ENCODE data around the gene LDLRAD4.

LDLRAD4 gene

DNA sequence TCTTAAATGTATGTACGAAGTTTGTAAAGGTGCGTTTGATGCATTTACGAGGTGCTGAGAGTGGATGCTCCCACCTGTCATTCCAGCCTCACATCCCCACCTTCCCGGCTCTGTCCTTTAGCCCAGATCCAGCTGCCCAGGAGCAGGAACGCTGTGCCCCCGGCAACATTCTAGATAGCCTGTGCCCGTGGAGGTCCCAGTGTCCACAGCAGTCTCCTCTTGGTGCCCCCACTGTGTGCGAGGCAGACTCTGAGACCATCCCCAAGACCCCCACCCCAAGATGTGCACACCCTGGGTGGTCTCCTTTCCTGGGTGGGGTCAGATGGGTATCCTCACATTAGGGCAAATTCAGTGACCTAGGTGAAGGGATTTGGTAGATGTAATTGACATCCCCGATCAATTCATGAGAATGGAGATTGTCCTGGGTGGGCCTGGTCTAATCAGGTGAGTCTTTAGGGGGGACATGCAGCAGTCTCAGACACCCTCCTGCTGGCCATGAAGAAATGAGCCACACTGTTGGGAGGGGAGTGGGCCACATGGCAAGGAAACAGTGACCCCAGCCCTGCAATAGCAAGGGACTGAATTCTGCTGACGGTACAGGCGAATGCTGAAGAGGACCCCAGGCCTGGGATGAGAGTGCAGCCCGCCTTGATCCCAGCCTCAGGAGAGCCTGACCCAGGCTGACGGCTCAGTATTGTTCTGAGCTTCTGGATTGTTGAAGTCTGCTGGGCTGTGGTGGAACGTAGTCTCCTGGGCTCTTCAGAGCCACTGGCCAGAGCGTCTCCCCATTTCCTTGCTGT is 304.5 kb downstream of the LDLRAD4 start:
- H3K9me3 ChIP-seq (replicated peaks in 1 of 11), result peaks cover under 1 to 11% (median 7%) of the 10 kb centered on the region in 11 experiments; a peak in 15 of 22 replicates
- H3K4me2 ChIP-seq, result no peak overlapping the region
- no peak overlapping the region for H3K9ac ChIP-seq
- no peak for TF ChIP-seq Cebpa-rat (IDR thresholded peaks at IDR 0.05)
- peaks cover 4 to 68% (median 41%) of the 10 kb centered on the region in 11 experiments; a peak in 19 of 22 replicates for H3K36me3 ChIP-seq
- peaks cover 0 to 16% (median 0%) of the 10 kb centered on the region in 11 experiments; a peak in 4 of 22 replicates for H4K20me1 ChIP-seq
- no peak overlapping the region for H3K4me3 ChIP-seq
- no peaks in the 10 kb centered on the region for H3K27me3 ChIP-seq
- H3K4me1 ChIP-seq, result peaks cover 14 to 46% (median 28%) of the 10 kb centered on the region in 10 experiments
- peak overlapping the region in 2 of 11 experiments; percentile 19 to 33; a peak in 1 of 22 replicates for H3K27ac ChIP-seq

DNA sequence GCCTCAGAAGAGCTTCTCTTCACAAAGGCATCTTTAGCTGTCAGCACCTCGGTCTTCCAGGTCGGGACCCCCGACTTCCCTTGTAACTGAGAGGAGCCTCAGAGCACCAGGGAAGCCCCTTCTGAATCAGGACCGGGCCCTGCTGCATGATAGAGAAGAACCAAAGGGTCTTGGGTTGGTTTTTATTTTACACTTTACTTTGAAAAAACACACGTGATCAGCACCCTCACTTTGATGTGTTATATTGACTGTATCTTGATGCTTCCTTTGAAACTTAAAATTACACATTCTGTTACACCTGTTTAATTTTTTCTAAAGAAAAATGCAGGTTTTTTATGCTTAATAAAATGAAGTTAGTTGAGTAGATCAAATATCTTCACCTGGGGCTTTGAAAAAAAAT is 305.5 kb downstream of the LDLRAD4 start:
- Histone ChIP-seq H3K36me3 (peaks cover 5 to 68% (median 37%) of the 10 kb centered on the region in 11 experiments; a peak in 16 of 22 replicates), H4K20me1 (peaks cover 0 to 16% (median 0%) of the 10 kb centered on the region in 11 experiments; a peak in 4 of 22 replicates), H3K4me2 (no peak overlapping the region), H3K27ac (0 out of 22 replicates have a peak overlapping the region, but pooled peaks of 3 of the 11 experiments have one; percentile 15 to 33 (median 19)), H3K9me3 (replicated peaks in 1 of 11) (0 out of 22 replicates have a peak, but pooled peaks cover 0 to under 1% (median 0%) of the 10 kb centered on the region in 11 experiments), H3K27me3 (no peaks in the 10 kb centered on the region), H3K9ac (no peak overlapping the region), H3K4me3 (no peak overlapping the region), H3K4me1 (peaks cover 14 to 50% (median 37%) of the 10 kb centered on the region in 10 experiments)
- no peak for TF ChIP-seq Cebpa-rat (IDR thresholded peaks at IDR 0.05)

DNA sequence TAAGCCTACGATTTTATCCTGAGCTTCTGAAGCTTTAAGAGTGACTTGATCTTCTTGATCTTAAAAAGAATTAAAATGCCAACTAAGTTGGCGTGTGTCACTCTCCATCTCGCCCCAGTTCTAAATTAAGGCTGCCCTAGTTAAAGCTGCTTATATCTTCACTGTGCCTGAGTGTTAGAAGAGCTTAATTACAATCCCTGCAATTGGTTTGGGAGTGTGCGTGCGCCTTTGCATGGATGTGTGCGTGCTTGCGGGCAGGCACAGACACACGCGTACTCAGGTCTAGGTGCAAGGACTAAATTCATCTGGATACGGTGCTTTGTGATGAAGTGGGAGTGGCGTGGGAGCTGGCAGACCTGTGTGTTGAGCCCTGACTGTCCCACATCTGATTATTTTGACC is 306.3 kb downstream of the LDLRAD4 start:
- TF ChIP-seq Cebpa-rat (IDR thresholded peaks at IDR 0.05), result no peak
- no peak overlapping the region for H3K9ac ChIP-seq
- peaks cover 5 to 64% (median 36%) of the 10 kb centered on the region in 11 experiments; a peak in 16 of 22 replicates for H3K36me3 ChIP-seq
- peaks cover 12 to 50% (median 37%) of the 10 kb centered on the region in 10 experiments for H3K4me1 ChIP-seq
- H3K9me3 ChIP-seq (replicated peaks in 1 of 11), result no peaks in the 10 kb centered on the region
- H3K4me2 ChIP-seq, result no peak overlapping the region
- H3K4me3 ChIP-seq, result no peak overlapping the region
- H4K20me1 ChIP-seq, result peaks cover 0 to 11% (median 0%) of the 10 kb centered on the region in 11 experiments; a peak in 4 of 22 replicates
- no peaks in the 10 kb centered on the region for H3K27me3 ChIP-seq
- H3K27ac ChIP-seq, result no peak overlapping the region

DNA sequence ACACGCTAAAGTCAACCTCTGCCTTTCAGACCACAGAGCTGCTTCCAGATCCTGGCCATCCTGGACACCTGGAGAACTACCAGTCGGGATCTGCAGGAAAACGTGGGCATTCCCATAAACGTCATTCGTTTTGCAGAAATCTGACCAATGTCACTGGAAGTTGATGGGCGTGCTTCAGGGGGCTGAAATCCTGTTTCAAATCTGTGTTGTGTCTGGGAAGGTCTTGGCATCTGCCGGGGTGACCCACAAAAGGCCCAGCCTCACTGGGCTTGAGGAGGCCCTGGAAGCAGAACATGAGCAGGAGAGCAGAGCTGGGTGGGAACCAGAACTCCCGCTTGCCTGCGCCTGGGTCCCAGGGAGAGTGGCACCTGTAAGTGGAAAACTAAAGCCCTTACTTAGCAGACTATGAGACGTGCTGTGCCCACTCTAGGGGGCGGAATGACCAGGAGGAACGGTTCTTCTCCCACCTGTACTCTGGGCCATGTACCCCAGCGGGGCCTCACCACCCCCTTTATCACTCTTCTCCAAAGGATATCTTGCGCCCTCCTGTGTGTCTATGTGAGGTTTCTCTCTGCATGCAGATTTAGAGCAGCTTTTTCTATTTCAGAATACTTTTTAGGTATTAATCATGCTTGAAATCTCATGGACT is 306.9 kb downstream of the LDLRAD4 start:
- no peak overlapping the region for H3K9ac ChIP-seq
- no peak overlapping the region for H3K4me3 ChIP-seq
- no peaks in the 10 kb centered on the region for H3K27me3 ChIP-seq
- H4K20me1 ChIP-seq, result peaks cover 0 to 8% (median 0%) of the 10 kb centered on the region in 11 experiments; a peak in 4 of 22 replicates
- no peak overlapping the region for H3K4me2 ChIP-seq
- H3K4me1 ChIP-seq, result peaks cover 12 to 50% (median 37%) of the 10 kb centered on the region in 10 experiments
- TF ChIP-seq Cebpa-rat (IDR thresholded peaks at IDR 0.05), result no peak
- H3K36me3 ChIP-seq, result peaks cover 5 to 64% (median 36%) of the 10 kb centered on the region in 11 experiments; a peak in 16 of 22 replicates
- H3K27ac ChIP-seq, result no peak overlapping the region
- H3K9me3 ChIP-seq (replicated peaks in 1 of 11), result no peaks in the 10 kb centered on the region

DNA sequence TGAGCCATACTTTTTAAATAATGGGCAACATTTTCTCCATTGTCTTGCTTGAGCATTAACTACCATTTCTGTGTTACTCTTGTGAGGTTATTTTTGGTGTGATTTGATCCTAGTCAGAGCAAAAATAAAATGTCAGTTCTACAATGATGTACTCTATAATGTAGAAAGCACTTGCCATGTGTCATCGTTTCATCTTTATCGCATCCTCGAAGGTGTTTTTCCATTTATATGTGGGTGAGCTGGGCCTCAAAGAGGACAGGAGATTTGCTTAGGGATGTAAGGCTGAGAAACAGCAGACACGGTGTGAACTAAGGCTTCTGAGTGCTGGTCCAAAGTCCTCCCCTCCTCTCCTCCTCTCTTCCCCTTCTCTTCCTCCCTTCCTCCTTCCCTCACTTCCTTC is 308.0 kb downstream of the LDLRAD4 start:
- peaks cover 0 to 8% (median 0%) of the 10 kb centered on the region in 11 experiments; a peak in 4 of 22 replicates for H4K20me1 ChIP-seq
- no peak for TF ChIP-seq Cebpa-rat (IDR thresholded peaks at IDR 0.05)

DNA sequence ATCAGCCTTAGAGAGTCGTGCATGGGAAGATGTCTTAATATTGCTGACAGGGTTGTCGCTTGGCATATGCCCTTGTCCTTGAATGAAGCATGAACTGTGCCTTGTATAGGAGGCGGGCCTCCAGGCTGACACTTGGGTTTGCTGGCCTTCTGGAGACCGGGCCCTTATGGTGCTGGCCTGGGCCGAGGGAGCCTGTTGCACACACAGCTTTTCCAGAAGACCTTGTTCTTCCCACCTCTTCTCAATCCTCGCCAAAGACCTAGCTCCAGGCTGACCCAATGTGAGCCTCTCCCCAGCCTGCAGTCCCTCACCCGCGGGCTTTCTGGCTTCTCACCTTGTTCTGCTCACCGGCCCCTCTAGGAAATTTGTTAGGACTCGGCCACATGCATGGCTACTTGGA is 308.7 kb downstream of the LDLRAD4 start:
- Histone ChIP-seq H3K36me3 (peaks cover 5 to 62% (median 36%) of the 10 kb centered on the region in 11 experiments; a peak in 16 of 22 replicates), H3K4me1 (peaks cover 12 to 52% (median 41%) of the 10 kb centered on the region in 10 experiments), H4K20me1 (peaks cover 0 to 12% (median 0%) of the 10 kb centered on the region in 11 experiments; a peak in 5 of 22 replicates), H3K4me3 (no peak overlapping the region), H3K27ac (peak overlapping the region in 3 of 11 experiments; percentile 6 to 46 (median 34); a peak in 3 of 22 replicates), H3K4me2 (peak overlapping the region in 3 of 11 experiments; percentile 2 to 84 (median 5); a peak in 2 of 22 replicates), H3K9me3 (replicated peaks in 1 of 11) (no peaks in the 10 kb centered on the region), H3K27me3 (no peaks in the 10 kb centered on the region), H3K9ac (no peak overlapping the region)
- no peak for TF ChIP-seq Cebpa-rat (IDR thresholded peaks at IDR 0.05)

More for the DNA sequence above, 308.0 kb downstream of the LDLRAD4 start:
- H3K36me3 ChIP-seq, result peaks cover 5 to 64% (median 36%) of the 10 kb centered on the region in 11 experiments; a peak in 16 of 22 replicates
- H3K9ac ChIP-seq, result no peak overlapping the region
- no peak overlapping the region for H3K4me2 ChIP-seq
- H3K27me3 ChIP-seq, result no peaks in the 10 kb centered on the region
- H3K9me3 ChIP-seq (replicated peaks in 1 of 11), result no peaks in the 10 kb centered on the region
- H3K4me1 ChIP-seq, result peaks cover 12 to 52% (median 41%) of the 10 kb centered on the region in 10 experiments
- no peak overlapping the region for H3K4me3 ChIP-seq
- H3K27ac ChIP-seq, result no peak overlapping the region

DNA sequence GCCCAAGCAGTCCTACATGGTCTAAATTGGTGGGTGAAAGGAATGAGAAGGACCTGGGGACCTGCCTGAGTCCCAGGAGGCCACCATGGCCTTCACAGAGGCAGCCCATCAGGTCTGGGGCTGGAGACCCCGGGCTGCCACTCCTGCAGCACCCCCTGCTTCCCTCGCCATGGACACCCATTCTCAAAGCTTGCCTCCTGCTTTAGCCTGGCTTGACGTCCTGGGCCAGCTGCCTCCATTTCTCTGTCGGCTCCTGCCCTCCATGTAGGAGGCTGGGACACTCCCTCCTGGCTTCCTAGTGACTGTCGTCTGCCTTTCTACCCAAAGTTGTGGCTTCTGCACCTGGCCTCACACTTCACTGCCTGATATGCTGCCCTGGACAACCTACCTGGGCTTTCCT is 309.2 kb downstream of the LDLRAD4 start:
- no peak overlapping the region for H3K4me3 ChIP-seq
- H3K27me3 ChIP-seq, result no peaks in the 10 kb centered on the region
- TF ChIP-seq Cebpa-rat (IDR thresholded peaks at IDR 0.05), result no peak
- H3K27ac ChIP-seq, result peak overlapping the region in 3 of 11 experiments; percentile 6 to 46 (median 34); a peak in 4 of 22 replicates
- peaks cover 5 to 57% (median 37%) of the 10 kb centered on the region in 11 experiments; a peak in 16 of 22 replicates for H3K36me3 ChIP-seq
- no peaks in the 10 kb centered on the region for H3K9me3 ChIP-seq (replicated peaks in 1 of 11)
- H3K4me1 ChIP-seq, result peaks cover 12 to 52% (median 41%) of the 10 kb centered on the region in 10 experiments
- peaks cover 0 to 12% (median 0%) of the 10 kb centered on the region in 11 experiments; a peak in 6 of 22 replicates for H4K20me1 ChIP-seq
- H3K4me2 ChIP-seq, result peak overlapping the region in 5 of 11 experiments; percentile 5 to 90 (median 80); a peak in 7 of 22 replicates
- H3K9ac ChIP-seq, result no peak overlapping the region

DNA sequence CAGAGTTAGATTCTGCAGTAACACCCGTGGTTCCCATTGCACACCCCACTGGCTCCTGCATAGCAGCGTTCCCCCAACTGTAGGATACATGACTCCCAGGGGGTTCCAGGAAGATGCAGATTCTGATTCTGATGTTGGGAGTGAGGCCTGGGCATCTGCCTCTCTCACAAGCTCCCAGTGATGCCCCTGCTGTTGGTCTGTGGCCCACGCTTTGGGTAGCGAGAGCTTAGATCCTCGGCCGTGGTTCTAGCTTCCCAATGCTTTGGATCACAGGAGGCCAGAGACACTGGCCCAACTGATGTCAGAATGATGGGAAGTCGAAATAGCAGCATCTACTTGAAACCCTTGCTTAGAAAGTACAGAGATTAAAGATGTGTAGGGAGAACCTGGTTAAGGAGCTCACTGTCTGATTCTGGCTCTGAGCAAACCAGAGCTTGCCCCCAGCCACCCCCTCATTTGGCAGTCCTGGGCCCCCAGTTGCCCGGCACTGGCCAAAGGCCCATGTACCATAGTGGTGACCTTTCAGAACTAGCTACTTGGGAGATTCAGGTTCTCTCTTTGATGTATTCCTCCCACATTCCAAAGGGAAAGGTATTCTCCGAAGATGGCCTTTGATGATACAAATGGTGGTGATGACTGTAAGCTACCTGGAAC is 310.3 kb downstream of the LDLRAD4 start:
- no peak overlapping the region for H3K4me3 ChIP-seq
- H4K20me1 ChIP-seq, result peaks cover 0 to 7% (median 0%) of the 10 kb centered on the region in 11 experiments; a peak in 5 of 22 replicates
- 0 out of 22 replicates have a peak overlapping the region, but pooled peaks of 1 of the 11 experiments have one; percentile 70 for H3K9ac ChIP-seq
- no peaks in the 10 kb centered on the region for H3K9me3 ChIP-seq (replicated peaks in 1 of 11)
- H3K27ac ChIP-seq, result peak overlapping the region in 7 of 11 experiments; percentile 70 to 89 (median 83); a peak in 12 of 22 replicates
- H3K27me3 ChIP-seq, result no peaks in the 10 kb centered on the region
- TF ChIP-seq Cebpa-rat (IDR thresholded peaks at IDR 0.05), result no peak
- peaks cover 12 to 49% (median 41%) of the 10 kb centered on the region in 10 experiments for H3K4me1 ChIP-seq
- peak overlapping the region in 9 of 11 experiments; percentile 72 to 90 (median 81); a peak in 16 of 22 replicates for H3K4me2 ChIP-seq
- peaks cover 5 to 45% (median 26%) of the 10 kb centered on the region in 11 experiments; a peak in 16 of 22 replicates for H3K36me3 ChIP-seq

All from BLaER1 treated with 17β-estradiol and CSF1 and Interleukin-3, amounts not matched to agents 10 nM and 100 nM (cell line).